ENCODE results near the gene RAB7B. TPM values are rescaled to one million over a fixed set of nuclear protein-coding genes. Genes with fewer than 3 reads are reported as not detected.

RAB7B gene
- total RNA-seq, 1 experiment from 2014 or later: 0.22 TPM

DNA sequence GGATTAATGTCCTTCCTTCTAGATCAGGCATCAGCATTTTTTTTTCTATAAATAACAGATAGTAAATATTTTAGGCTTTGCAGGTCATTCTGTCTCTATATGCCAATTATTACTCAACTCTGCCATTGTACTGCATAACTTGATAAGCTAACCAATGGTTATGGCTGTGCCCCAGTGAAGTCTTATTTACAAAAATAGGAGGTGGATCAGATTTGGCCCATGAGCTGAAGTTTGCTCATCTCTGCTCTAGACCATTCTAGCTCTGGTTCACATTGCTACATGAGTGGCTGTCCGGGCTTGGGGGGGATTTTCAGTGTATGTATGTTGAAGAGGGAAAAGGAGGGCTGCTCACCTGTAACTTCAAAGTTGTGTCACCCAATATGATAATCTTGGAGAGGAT, 10.1 kb downstream of the RAB7B start:
- H4K20me1 ChIP-seq (ENCODE audit: insufficient read depth): no peaks in the 10 kb centered on the region
- H3K4me2 ChIP-seq (ENCODE audit: low read length): no peak overlapping the region
- RAD21 ChIA-PET (ENCODE audit: low non-redundant PET in 1 of 2, low total read pairs in 2 of 2, uncharacterized antibody in 2 of 2, unreplicated experiment in 2 of 2): no interaction called here
- ATAC-seq (no peak), DNase-seq (ENCODE audit: low read depth, low spot score) (no peak)
- CTCF ChIA-PET: interaction anchor here (0.6 to 2.4 kb wide), 2 partner anchors 9 to 16 kb away, joined by 3 to 7 read pairs; no protein-coding TSS in a partner anchor
- intact Hi-C loops (cut with micrococcal nuclease): no loop called here
- BruUV-seq (replicated peaks): no TSS peak
- no peak overlapping the region for H3K27ac ChIP-seq (ENCODE audit: low read depth, low read length)
- no peaks in the 10 kb centered on the region for H3K36me3 ChIP-seq (ENCODE audit: control insufficient read depth in 1 of 2, insufficient read depth in 2 of 2, low read length in 2 of 2)
- H3K9me2 ChIP-seq (ENCODE audit: insufficient read depth): no peaks in the 10 kb centered on the region; the same call in 1 of the 2 replicates
- no peaks in the 10 kb centered on the region for H3K79me2 ChIP-seq (ENCODE audit: insufficient read depth, low read length)
- H2AFZ ChIP-seq (ENCODE audit: low read depth, low read length, poor library complexity, severe bottlenecking): no peak overlapping the region
- POLR2A ChIA-PET: no interaction called here
- no peak overlapping the region for H3K9ac ChIP-seq (ENCODE audit: low read length)
- no peak overlapping the region for H3K4me3 ChIP-seq (replicated peaks in 1 of 2; ENCODE audit: low read depth in 1 of 2, low read length in 2 of 2)
- no peaks in the 10 kb centered on the region for H3K9me3 ChIP-seq (ENCODE audit: control insufficient read depth in 1 of 2, insufficient read depth in 1 of 2, low read depth in 1 of 2, low read length in 2 of 2)
- no peak for TF ChIP-seq EZH2phosphoT487 (IDR thresholded peaks at IDR 0.05; ENCODE audit: borderline replicate concordance)
- no peak for TF ChIP-seq ELF1 (IDR thresholded peaks at IDR 0.05; ENCODE audit: borderline replicate concordance, low read depth)
- TF ChIP-seq ZFX (IDR thresholded peaks at IDR 0.05): no peak
- no peak for TF ChIP-seq EZH2 (IDR thresholded peaks at IDR 0.05)
- no peak for TF ChIP-seq CBX3 (IDR thresholded peaks at IDR 0.05; ENCODE audit: low read depth)
- no peak for TF ChIP-seq EGR1 (IDR thresholded peaks at IDR 0.05; ENCODE audit: low read depth)
- TF ChIP-seq RAD21 (IDR thresholded peaks at IDR 0.05; ENCODE audit: low read depth): no peak
- no peak for TF ChIP-seq ZNF274 (IDR thresholded peaks at IDR 0.05; ENCODE audit: low read depth, low read length)
- TF ChIP-seq YY1 (IDR thresholded peaks at IDR 0.05; ENCODE audit: extremely low read depth, insufficient replicate concordance, low read depth, low read length): no peak
- no peaks in the 10 kb centered on the region for H3K27me3 ChIP-seq (ENCODE audit: insufficient read depth, low read length)
- peaks cover 0 to 8% of the 10 kb centered on the region in 2 experiments; a peak in 2 of 4 replicates for H3K4me1 ChIP-seq (ENCODE audit: control insufficient read depth in 1 of 2, insufficient read depth in 2 of 2, low read length in 2 of 2)

GRCh38 chr1:205992218-205992882, 10.8 kb downstream of the RAB7B start:
- ChIA-PET POLR2A (no interaction called here), RAD21 (ENCODE audit: low non-redundant PET in 1 of 2, low total read pairs in 2 of 2, uncharacterized antibody in 2 of 2, unreplicated experiment in 2 of 2) (no interaction called here), CTCF (interaction anchor here (0.6 to 2.4 kb wide), 4 partner anchors 8 to 114 kb away, joined by 3 to 7 read pairs (median 6); no protein-coding TSS in a partner anchor)
- H3K4me3 ChIP-seq (replicated peaks in 1 of 2; ENCODE audit: low read depth in 1 of 2, low read length in 2 of 2): no peak overlapping the region
- no peak overlapping the region for H3K27ac ChIP-seq (ENCODE audit: low read depth, low read length)
- intact Hi-C loops (cut with micrococcal nuclease): no loop called here
- H3K27me3 ChIP-seq (ENCODE audit: insufficient read depth, low read length): no peaks in the 10 kb centered on the region
- peaks cover 0 to 8% of the 10 kb centered on the region in 2 experiments; a peak in 2 of 4 replicates for H3K4me1 ChIP-seq (ENCODE audit: control insufficient read depth in 1 of 2, insufficient read depth in 2 of 2, low read length in 2 of 2)
- BruUV-seq (replicated peaks): no TSS peak
- no peaks in the 10 kb centered on the region; the same call in 1 of the 2 replicates for H3K9me2 ChIP-seq (ENCODE audit: insufficient read depth)
- no peak overlapping the region for H2AFZ ChIP-seq (ENCODE audit: low read depth, low read length, poor library complexity, severe bottlenecking)
- no peaks in the 10 kb centered on the region for H3K9me3 ChIP-seq (ENCODE audit: control insufficient read depth in 1 of 2, insufficient read depth in 1 of 2, low read depth in 1 of 2, low read length in 2 of 2)
- no peak overlapping the region for H3K4me2 ChIP-seq (ENCODE audit: low read length)
- no peak overlapping the region for H3K9ac ChIP-seq (ENCODE audit: low read length)
- H3K79me2 ChIP-seq (ENCODE audit: insufficient read depth, low read length): no peaks in the 10 kb centered on the region
- no peaks in the 10 kb centered on the region for H3K36me3 ChIP-seq (ENCODE audit: control insufficient read depth in 1 of 2, insufficient read depth in 2 of 2, low read length in 2 of 2)
- H4K20me1 ChIP-seq (ENCODE audit: insufficient read depth): no peaks in the 10 kb centered on the region
- DNase-seq (ENCODE audit: low read depth, low spot score): no peak
- ATAC-seq: no peak
- TF ChIP-seq, protein P1, sequence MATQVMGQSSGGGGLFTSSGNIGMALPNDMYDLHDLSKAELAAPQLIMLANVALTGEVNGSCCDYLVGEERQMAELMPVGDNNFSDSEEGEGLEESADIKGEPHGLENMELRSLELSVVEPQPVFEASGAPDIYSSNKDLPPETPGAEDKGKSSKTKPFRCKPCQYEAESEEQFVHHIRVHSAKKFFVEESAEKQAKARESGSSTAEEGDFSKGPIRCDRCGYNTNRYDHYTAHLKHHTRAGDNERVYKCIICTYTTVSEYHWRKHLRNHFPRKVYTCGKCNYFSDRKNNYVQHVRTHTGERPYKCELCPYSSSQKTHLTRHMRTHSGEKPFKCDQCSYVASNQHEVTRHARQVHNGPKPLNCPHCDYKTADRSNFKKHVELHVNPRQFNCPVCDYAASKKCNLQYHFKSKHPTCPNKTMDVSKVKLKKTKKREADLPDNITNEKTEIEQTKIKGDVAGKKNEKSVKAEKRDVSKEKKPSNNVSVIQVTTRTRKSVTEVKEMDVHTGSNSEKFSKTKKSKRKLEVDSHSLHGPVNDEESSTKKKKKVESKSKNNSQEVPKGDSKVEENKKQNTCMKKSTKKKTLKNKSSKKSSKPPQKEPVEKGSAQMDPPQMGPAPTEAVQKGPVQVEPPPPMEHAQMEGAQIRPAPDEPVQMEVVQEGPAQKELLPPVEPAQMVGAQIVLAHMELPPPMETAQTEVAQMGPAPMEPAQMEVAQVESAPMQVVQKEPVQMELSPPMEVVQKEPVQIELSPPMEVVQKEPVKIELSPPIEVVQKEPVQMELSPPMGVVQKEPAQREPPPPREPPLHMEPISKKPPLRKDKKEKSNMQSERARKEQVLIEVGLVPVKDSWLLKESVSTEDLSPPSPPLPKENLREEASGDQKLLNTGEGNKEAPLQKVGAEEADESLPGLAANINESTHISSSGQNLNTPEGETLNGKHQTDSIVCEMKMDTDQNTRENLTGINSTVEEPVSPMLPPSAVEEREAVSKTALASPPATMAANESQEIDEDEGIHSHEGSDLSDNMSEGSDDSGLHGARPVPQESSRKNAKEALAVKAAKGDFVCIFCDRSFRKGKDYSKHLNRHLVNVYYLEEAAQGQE (IDR thresholded peaks at IDR 0.05; ENCODE audit: low read depth): no peak
- TF ChIP-seq CEBPB (IDR thresholded peaks at IDR 0.05; ENCODE audit: low read depth) (no peak), POLR2AphosphoS5 (IDR thresholded peaks at IDR 0.05; ENCODE audit: low read depth, low read length) (no peak), ZFX (IDR thresholded peaks at IDR 0.05) (no peak), SRF (IDR thresholded peaks at IDR 0.05; ENCODE audit: low read depth) (no peak), SIN3A (IDR thresholded peaks at IDR 0.05; ENCODE audit: low read depth) (no peak)
- TF ChIP-seq, protein P2, sequence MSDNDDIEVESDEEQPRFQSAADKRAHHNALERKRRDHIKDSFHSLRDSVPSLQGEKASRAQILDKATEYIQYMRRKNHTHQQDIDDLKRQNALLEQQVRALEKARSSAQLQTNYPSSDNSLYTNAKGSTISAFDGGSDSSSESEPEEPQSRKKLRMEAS (IDR thresholded peaks at IDR 0.05): no peak
- TF ChIP-seq, protein P3, sequence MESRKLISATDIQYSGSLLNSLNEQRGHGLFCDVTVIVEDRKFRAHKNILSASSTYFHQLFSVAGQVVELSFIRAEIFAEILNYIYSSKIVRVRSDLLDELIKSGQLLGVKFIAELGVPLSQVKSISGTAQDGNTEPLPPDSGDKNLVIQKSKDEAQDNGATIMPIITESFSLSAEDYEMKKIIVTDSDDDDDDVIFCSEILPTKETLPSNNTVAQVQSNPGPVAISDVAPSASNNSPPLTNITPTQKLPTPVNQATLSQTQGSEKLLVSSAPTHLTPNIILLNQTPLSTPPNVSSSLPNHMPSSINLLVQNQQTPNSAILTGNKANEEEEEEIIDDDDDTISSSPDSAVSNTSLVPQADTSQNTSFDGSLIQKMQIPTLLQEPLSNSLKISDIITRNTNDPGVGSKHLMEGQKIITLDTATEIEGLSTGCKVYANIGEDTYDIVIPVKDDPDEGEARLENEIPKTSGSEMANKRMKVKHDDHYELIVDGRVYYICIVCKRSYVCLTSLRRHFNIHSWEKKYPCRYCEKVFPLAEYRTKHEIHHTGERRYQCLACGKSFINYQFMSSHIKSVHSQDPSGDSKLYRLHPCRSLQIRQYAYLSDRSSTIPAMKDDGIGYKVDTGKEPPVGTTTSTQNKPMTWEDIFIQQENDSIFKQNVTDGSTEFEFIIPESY (IDR thresholded peaks at IDR 0.05; ENCODE audit: extremely low read depth, insufficient replicate concordance, low read length): no peak
